NCI-H146 (cell line): ENCODE measurements around the gene CHST11.
"Not testable (repeated sequence)": the region's sequence is repeated elsewhere in the genome, so short reads cannot be mapped to it uniquely, and the experiment has no call there.

Source experiments
- DNase-seq: peaks from one replicate; lab custom pipeline; 2025; lab: John Stamatoyannopoulos, UW

The CHST11 gene

DNA sequence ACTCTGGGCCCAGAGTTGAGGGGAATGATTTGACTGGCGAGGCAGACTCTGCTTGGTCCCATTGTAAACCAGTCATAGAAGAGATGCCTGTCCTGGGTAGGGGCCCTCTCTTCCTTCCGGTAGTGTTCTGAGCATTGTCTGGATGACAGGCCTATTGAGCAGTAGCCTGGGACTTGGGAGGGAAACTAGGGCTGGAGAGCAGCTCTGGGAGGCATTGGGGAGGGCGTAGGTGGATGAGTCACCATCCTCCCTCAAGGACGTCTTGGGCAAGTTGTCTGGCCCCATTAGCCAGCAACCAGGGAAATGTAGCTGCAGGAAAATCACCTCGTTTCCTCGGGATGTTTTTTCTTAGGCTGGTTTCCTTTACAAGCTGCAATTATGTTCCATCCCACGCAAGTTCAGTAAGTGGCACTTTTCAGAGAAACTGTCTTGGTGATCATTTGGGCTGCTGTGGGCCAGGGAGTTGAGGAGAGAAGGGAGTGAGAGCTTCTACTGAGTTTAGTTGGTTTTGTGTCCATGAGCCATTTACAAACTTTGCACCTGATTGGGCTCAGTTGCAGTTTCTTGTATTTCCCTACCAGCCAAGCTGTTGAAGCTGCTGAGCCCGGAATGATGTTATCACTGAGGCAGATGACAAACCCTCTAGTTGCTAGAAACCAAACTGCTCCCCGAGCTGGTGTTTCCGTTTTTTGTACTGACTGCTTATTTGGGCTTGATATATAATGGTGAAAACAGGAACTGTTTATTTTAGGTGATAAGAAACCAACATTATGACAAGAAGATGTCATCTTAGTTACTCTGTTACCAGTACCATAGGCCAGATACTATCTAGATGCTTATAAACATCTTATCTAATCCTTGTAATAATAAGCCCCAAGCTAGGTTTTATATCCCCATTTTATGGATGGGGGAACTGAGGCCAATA lies 147.6 kb downstream of the CHST11 start:
- DNase-seq = no peak

DNA sequence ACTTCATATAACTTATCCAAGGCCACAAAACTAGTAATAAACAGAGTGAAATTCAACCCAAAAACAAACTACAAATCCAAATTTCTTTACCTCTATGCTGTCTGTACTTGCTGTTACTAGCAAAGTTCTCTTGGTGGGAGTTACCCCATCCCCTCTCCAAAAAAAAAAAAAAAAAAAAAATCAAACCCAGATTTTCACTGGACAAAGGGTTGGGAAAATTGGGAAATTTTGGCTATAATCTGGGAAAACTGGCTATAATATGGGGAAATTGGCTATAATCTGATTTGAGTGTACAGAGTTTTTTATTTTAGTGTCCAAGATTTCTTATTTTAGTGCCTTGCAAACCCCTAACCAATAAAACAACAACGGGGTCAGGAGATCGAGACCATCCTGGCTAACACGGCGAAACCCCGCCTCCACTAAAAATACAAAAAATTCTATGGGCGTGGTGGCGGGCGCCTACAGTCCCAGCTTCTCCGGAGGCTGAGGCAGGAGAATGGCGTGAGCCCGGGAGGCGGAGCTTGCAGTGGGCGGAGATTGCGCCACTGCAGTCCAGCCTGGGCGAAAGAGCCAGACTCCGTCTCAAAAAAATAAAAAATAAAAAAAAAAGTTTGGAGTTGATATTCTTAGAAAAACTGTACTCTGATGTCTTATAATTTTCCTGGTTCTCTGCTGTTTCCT lies 148.4 kb downstream of the CHST11 start:
- DNase-seq = no peak

DNA sequence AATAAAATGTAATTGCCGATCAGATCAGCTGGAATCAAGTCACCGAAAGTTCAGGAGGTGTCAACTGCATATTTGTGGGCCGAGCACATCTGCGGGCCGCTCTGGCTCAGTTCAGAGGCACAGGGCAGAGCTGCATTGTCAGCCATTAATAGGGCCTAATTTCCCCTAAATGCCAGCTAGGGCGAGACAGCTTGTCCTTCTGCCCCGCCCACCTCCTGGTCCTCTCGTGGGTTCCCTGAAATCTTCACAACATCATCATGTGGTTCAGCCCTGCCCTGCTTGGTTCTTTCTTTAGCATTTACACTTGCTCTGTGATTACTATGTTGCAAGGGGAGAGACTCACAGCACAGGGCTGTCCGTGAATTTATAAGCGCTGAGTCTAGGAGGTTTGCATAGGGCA lies 148.9 kb downstream of the CHST11 start:
- no peak for DNase-seq

DNA sequence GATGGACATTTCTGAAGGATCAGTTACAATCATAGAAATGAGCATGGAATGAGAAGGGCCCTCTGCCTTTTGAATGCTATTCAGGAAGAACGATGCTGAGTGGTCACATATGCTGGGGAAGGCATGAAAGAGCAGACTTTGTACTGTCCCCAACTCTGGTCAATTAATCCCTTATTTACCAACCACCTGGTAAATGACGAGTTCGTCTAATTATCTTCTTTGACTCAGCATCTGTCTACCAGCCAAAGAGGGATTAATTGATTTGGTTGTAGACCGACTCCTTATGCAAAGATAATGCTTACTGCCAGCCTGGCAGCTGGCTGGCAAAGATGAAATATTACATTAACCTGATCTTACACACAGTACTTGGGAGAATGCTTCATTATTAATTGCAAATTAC lies 152.2 kb downstream of the CHST11 start:
- no peak for DNase-seq

DNA sequence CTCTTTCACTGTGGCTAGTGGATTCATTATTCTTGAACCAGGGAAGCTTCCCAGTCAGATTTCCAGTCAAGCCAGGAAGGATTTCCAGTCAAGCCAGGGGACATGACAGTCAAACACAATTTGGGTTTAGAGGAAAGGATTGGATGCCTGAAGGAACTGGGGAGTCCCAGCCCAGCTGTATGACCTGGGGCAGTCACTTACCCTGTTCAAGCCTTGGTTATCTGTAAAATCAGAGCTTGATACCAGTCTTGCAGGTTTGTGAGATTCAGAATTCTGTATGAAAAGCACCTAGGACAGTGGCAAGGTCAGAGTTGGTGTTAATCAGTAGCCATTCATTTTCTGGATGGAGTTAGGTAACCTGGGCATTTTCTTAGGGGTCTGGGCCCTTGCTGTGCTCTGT lies 152.7 kb downstream of the CHST11 start:
- no peak for DNase-seq

DNA sequence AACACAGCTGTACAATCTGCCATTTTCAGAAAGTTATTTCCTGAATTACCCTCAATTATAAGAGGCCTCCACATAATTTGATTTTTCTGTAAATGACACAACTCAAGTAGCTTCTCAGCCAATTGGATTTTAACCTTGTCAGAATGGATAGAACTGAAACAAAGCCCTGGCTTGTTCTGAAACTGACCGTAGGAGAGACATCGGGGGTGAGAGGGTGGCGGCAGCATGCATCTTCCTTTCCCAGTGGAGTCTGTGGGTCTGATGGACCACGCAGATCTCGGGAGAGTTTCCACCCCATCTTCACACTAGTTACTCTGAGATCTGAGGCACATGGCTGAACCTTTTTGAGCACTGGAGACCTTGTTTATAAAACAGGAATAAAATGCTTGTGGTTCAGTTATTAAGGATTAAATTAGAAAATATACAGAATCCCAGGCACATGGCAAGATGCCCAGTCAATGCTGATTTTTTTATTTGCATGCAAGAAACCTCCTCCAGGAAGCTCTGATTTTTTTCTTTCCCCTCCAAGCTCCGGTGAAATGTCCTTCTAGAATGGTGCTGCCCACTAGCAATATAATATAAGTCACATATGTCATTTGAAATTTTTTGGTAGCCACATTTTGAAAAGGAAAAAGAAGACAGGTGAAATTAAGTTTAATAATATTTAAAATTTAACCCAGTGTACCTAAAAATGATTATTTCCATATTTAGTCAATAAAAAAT lies 153.9 kb downstream of the CHST11 start:
- no peak for DNase-seq

DNA sequence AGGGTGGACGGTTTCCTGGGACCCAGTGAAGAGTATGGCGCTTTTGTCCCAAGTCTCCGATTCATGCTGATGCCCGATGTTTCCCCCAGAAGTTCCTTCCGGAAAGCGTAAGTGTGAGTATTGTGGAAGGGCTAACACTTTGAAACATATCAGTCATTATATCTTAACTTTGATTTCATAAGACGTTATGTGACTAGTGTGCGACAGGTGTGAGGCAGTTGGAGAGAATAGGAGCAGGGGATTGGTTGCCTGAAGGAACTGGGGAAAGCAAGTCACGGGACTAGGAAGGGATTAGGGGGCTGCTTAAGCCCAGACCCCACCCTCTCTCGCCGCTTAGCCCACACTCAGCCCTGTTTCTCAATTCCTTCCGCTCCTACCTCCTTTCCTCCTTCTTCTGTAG lies 154.9 kb downstream of the CHST11 start:
- no peak for DNase-seq

DNA sequence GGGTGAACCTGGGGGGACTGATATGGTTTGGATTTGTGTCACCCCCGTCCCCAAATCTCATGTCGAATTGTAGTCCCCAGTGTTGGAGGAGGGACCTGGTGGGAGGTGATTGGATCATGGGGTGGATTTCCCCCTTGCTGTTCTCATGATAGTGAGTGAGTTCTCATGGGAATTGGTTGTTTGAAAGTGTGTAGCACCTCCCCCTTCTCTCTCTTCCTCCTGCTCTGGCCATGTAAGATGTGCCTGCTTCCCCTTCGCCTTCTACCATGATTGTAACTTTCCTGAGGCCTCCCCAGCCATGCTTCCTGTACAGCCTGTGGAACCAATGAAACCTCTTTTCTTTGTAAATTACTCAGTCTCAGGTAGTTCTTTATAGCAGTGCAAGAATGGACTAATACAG lies 156.6 kb downstream of the CHST11 start:
- not testable (repeated sequence) for DNase-seq

DNA sequence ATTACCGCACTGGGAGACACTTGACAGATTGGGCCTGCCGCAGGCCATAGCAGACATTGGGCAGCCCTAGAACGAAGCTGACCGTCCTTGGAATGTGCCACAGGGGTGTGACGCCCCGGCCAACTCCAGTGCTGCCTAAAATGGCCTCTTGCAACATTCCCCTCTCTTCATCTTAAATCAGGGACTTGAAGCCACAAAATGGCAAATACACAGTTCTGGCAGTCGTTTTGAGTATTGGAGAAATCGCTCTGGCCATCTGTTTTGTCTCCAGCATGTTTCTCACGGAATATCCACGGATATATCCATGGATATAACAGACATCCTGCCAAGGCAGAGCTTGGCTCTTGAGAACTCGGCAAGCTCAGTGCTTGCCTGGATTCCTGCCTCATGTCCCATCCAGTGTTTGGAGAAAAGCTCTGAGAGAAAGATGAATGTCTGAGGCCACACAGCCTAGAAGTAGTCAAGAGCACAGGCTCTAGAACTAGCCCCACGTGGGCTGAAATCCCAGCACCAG lies 158.4 kb downstream of the CHST11 start:
- no peak for DNase-seq

DNA sequence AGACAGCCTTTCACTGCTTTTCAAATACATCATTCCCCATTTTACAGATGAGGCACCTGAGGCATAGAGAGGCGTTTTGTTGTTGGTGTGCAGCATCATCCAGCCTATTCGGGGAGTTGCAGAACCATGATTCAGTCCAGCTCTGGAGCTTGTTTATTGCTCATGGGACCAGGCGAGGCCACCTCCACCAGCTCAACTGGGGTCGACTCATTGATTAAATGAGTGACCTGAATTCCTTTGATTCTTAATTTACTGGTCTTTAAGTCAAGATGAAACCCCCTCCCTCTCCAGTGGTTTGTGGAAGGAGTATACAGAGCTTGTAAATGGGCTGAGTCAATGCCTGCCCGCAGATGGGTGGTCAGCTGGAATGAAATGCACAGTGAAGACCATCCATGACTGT lies 161.9 kb downstream of the CHST11 start:
- DNase-seq = no peak

DNA sequence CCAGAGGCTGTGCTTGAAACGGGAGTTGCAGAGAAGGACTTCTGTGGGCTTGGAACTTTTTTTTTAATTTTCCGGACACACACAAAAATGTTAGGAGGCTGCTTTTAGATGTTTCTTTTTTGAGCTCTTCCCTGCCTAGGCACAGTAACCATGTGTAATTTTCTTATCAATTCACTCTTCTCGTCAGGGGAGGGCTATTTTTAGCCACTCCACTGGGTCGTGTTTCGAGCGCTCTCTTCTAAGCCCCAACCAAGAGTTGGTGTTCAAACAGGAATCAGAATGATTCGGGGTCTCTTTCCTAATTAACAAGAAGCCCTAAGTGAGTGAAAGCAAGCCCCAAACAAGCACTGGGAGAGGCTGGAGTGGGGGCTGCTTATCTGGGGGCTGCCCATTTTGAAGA lies 162.6 kb downstream of the CHST11 start:
- DNase-seq = no peak

DNA sequence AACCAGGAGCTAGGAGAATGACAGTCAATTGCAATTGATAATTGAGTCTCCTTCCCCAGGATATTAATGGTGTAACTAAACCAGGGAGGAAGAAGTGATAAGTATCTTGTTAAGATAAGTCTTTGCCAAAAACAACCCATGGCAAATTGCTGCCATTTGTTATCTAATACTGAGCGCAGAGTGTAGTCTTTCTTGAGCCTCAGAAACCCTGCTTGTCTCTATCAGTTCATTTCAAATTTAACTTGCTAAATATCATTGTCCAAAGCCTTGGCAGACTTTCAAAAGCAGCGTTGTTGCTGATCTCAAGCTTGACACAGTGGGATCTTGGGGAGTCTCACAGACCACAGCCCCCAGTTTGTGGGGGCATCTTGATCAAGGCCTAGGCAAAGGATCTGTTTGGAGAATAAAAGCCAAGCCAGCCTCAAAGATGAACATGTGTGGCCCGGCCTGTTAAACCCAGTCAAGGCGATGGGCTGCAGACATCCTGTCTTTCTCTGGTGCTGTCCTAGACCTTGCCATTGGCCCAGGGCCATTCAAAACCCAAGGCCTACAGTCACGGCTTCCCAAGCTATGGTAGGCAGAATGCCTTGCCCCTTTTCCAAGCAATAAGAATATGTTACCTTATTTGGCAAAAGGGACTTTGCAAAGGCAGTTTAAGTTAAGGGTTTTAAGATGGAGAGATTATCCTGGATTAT lies 164.2 kb downstream of the CHST11 start:
- no peak for DNase-seq

DNA sequence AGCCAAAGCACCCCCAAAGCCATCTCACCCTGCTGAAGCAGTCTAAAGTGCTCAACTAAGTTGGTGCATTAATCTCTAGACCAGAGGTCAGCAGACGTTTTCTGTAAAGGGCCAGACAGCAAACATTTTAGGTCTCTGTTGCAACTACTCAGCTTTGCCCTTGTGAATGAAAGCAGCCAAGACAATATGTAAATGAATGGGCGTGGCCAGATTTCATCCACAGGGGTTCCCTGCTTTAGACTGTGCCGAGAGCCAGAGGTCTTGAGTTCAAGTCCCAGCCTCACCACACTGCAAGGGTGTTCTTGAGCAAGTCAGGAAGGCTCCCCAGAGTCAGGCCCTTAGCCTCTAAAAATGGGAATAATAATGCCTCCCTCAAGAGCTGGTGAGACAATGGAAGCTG lies 166.2 kb downstream of the CHST11 start:
- DNase-seq = no peak

DNA sequence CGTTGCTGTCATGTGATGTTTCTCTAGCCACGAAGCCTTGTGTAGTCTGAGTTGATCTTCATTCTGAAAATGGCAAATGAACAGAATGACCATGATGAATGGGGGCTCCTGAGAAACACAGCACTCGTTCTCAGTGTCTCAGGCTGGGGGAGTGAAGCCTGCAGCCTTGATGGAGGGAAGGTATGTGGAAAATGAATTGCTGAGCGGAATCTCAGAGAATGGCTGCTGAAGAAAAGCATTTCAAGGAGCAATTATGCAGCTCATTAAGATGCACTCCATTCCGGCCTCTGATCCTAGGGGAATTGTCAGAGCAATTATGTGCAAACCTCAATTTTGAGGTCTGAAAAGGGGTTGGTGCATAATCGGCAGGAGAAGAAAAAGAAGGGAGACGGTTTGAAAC lies 167.1 kb downstream of the CHST11 start:
- DNase-seq = no peak

DNA sequence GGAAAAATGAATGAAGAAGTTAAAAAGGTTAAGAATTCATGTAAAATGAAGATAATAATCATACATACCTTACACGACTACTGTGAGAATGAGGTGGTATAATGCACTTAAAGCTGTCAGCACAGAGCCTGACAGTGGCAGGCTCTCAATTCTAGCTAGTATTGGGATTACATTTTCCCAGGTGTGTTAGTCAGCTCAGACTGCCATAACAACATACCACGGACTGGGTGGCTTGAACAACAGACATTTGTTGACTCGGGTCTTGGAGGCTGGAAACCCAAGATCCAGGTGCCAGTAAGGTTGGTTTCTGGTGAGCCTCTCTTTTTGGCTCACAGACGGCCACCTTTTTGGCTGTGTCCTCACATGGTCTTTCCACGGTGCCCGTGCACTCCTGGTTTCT lies 167.8 kb downstream of the CHST11 start:
- DNase-seq = no peak

DNA sequence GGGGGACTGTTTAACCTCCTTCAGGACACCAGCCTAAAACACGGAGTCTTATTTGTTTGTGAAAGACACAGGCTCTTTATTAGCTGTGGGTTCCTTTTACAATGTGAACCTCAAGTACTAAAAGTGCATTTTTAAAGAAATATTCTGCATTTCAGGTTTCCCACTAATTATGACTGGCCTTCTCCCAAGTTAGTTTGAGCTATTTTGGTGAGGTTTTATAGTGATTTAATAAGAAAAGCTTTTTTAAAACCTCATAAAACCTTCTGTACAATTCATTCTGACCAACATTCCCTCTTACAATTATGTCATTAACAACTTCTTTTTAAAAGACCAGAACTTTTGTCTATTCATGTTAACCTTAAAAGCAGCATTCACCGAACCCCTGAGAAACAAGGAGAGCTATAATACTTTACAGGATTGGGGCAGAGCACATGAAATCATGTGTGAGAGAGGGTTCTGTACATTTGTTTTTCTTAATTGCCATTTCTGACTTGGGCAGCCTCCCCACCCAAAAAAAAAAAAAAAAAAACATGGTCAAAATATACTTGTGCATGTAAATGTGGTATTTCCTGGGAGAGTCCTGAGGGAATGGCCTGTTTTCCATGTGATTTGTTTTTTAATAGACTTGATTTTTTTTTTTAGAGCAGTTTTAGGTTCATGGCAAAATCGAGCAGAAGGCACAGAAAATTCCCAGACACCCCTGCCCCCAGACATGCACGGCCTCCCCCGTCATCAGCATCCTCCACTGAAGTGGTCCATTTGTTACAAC lies 169.5 kb downstream of the CHST11 start:
- no peak for DNase-seq

DNA sequence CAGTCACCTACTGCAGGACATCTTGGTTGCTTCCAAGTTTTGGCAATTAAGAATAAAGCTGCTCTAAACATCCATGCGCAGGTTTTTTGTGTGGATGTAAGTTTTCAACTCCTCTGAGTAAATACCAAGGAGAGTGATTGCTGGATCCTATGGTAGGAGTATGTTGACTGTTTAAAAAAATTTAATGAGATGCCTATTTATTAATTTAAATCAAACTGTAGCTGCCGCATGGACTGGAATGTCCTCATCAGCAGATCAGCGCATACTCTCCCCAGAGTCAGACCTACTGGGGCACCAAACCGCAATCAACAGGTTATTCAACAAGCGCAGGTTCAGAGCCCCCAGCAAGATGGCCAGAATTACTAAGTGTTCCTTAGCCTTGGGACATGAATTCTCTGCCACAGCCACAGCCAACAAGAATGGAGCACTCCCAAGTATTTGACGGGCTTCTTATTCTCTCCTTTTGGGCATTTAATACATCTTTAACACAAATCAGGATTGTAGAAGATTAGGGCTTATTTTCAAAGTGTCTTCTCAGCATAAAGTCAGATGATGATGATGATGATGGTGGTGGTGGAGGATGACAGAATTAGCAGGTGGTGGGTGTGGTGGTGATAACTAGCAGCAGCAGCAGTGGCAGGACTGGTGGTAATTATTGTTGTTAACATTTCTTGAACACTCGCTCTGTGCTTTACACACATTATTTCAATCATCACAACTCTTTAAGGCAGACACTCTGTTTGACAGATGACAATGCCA lies 170.7 kb downstream of the CHST11 start:
- no peak for DNase-seq

DNA sequence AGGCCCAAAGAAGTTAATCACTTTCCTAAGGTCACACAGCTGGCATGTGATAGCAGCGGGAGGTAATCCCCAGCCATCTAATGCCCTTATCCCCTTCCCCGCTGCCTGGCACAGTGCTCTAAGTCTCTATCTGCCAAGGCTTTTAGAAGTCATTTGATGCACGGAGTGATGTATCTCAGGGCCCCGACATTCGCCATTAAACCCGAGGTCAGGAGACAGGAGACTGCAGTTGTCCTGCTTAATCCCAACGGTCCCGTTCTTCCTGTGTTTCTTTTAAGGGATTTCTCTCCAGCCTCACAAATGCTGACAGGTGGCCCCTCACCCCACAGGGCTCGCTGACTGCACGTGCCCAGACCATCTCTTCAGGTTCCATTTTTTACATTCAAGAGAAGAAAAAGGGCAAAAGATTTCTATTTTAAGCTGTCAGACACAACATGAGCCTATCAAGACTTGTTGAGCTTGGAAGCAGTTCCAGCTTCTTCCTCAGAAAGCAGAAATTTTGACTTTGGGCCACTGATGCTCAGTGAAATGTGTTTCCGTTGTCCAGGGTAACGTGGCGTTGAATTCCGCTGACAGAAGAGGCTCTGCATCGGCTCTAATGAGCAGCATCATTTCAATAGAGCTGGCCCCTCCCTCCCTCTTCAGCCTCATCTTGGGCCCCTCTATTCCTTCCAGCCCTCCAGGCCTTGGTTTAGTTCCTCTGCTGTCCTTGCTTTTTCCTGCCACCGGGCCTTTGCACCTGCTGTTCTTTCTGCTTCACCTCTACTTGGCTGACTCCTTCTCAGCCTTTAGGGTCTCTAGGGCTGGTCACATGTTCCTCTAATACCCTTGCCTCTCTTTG lies 171.5 kb downstream of the CHST11 start:
- DNase-seq = no peak

DNA sequence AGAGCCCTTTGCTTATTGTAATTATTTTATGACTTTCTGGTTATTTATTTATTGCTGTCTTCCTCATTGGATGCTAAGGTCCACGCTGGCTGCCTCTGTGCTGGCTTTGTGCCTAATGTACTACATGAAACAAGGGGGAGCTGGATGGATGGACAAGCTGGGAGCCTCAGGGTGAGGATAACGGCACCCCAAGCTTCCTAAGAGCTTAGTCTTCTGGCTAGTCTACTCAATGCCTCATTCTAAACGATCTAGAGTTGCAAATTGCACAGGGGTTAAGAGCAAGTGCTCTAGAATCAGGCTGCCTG lies 172.0 kb downstream of the CHST11 start:
- no peak for DNase-seq

DNA sequence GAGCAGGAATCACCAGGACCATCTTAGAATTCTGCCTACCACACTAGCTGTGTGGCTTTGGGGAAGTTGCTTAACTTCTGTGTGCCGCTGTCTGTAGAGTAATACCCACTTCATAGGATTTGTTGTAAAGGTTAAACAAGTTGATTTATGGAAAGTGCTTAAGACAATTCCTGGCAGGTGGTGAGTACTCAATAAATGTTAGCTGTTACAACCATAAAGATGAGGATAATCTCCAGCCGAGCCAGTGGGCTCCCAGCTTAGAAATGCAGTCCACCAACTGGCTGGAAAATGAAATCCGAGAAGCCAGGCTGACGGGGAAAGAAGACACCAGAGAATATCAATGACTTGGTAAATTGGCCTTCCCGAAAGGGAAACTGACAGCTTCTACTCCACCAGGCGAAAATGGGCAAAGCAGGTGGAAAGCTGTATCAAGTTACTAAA lies 173.5 kb downstream of the CHST11 start:
- DNase-seq = no peak
